ENCODE data around the gene TBRG4.

The TBRG4 gene

DNA sequence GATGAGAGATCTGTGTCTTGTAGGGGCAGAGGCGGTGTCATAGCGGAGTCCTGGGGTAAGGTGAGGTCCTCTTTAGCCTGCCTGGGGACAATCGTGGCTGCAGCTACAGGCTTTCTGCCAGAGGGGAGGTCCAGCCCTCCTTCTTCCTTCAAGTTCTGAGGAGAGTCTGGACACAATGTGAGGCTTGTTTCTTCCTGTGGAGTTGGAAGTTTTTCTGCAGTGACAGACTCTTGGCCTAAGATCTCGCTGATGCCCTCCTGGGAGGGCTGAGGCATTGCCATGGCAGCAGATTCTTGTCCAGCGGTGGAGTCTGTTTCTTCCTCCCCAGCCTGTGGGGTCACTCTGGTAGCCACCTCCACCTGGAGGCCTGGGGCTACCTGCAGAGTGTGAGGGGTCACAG, 27.2 kb downstream of the TBRG4 start:
- Histone ChIP-seq H3K27me3 (replicated peaks) (no peaks in the 10 kb centered on the region), H3K27ac (no peak overlapping the region), H3K4me3 (ENCODE audit: low read depth, low read length) (no peak overlapping the region), H3K36me3 (replicated peaks) (no peaks in the 10 kb centered on the region)
- in situ Hi-C loops (cut with HindIII; ENCODE audit: low pct_ligation_motif_present, low sequenced_read_pairs), result no loop called here
- TF ChIP-seq, protein P1, sequence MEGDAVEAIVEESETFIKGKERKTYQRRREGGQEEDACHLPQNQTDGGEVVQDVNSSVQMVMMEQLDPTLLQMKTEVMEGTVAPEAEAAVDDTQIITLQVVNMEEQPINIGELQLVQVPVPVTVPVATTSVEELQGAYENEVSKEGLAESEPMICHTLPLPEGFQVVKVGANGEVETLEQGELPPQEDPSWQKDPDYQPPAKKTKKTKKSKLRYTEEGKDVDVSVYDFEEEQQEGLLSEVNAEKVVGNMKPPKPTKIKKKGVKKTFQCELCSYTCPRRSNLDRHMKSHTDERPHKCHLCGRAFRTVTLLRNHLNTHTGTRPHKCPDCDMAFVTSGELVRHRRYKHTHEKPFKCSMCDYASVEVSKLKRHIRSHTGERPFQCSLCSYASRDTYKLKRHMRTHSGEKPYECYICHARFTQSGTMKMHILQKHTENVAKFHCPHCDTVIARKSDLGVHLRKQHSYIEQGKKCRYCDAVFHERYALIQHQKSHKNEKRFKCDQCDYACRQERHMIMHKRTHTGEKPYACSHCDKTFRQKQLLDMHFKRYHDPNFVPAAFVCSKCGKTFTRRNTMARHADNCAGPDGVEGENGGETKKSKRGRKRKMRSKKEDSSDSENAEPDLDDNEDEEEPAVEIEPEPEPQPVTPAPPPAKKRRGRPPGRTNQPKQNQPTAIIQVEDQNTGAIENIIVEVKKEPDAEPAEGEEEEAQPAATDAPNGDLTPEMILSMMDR (IDR thresholded peaks at IDR 0.05; ENCODE audit: low read depth, low read length, missing control alignments), result no peak
- DNase-seq, result no peak

DNA sequence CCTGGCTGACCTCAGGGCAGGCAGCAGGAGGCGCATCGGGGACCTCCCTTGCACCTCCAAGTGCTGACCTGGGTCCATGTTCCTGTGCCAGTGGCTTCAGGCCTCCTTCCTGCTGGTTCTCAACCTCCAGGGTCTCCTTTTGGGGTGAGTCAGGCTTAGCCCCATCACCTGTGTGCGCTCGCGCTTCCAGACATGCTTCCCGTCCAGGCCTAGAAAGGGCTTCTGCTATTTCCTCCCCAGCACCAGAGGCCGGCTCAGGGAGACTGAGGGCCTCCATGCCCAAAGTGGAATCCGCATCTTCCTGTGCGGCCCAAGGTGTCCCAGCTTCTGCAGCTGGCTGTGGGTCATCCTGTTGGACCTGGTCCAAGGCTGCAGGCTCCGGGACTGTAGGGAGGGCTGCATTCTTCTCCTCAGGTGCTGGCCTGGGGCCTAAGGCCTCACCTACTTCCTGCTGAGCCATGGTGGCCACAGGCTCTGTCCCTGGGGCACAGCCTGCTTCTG, 28.6 kb downstream of the TBRG4 start:
- no peak for DNase-seq
- Histone ChIP-seq H3K27me3 (replicated peaks) (no peaks in the 10 kb centered on the region), H3K27ac (no peak overlapping the region), H3K4me3 (ENCODE audit: low read depth, low read length) (no peak overlapping the region), H3K36me3 (replicated peaks) (peaks cover 3% of the 10 kb centered on the region)
- in situ Hi-C loops (cut with HindIII; ENCODE audit: low pct_ligation_motif_present, low sequenced_read_pairs), result no loop called here
- TF ChIP-seq, protein P1 (IDR thresholded peaks at IDR 0.05; ENCODE audit: low read depth, low read length, missing control alignments), result no peak

DNA sequence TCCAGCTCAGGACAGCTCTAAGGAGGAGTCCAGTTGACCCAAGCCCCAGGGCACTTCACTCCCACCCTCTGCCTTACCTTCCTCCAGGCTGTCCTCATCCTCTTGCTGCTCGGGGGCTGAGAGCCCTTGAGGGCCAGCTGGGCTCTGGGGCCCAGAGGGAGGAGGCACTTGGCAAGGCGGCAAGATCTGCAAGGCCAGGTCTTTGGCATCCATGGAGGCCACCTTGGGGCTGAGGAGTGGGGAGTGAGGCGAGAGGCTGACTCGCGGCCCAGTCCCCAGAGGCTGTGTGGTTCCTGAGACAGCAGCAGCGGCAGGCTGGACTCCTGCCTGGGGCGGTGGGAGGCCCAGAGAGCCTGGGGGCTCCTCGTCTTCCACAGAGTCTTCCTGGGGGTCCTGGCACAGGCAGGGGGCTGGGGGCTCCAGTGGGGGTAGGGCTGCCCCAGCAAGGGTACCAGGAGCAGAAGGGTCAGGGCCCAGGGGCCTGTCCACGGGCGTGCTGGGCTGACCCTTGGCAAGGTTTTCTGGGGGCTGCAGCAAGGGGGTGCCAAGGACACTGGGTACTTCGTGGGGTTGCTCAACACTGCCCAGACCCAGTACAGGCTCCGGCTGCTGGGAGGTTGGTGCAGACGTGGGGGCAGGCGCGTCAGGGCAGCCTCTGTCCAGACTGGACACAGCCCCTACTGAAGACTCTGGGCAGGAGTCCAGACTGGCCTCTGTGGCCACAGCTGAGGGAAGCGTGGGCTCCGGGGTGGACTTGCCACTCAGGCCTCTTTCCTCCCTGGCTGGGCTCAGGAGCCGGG, 29.3 kb downstream of the TBRG4 start:
- in situ Hi-C loops (cut with HindIII; ENCODE audit: low pct_ligation_motif_present, low sequenced_read_pairs), result no loop called here
- Histone ChIP-seq H3K27ac (no peak overlapping the region), H3K4me3 (ENCODE audit: low read depth, low read length) (no peak overlapping the region), H3K27me3 (replicated peaks) (no peaks in the 10 kb centered on the region), H3K36me3 (replicated peaks) (peaks cover 5% of the 10 kb centered on the region)
- DNase-seq, result no peak
- TF ChIP-seq, protein P1 (IDR thresholded peaks at IDR 0.05; ENCODE audit: low read depth, low read length, missing control alignments), result no peak

DNA sequence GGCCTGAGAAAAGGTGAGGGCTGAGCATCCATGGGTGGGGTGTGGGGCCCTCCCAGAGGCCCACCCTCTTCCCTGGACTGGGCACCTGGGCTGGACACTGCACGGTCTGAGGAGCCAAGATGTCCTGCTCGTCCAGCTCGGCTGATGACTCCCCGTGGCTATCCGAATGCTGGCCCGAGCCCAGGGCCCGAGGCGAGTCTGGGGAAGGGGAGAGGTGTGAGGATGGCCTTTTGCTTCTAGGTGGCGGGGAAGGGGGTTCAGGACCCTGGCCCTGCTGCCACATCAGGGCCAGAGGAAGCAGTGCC, 29.9 kb downstream of the TBRG4 start:
- no peak for DNase-seq
- in situ Hi-C loops (cut with HindIII; ENCODE audit: low pct_ligation_motif_present, low sequenced_read_pairs), result no loop called here
- H3K36me3 ChIP-seq (replicated peaks), result peaks cover 10% of the 10 kb centered on the region
- H3K27me3 ChIP-seq (replicated peaks), result no peaks in the 10 kb centered on the region
- H3K4me3 ChIP-seq (ENCODE audit: low read depth, low read length), result no peak overlapping the region
- TF ChIP-seq, protein P1 (IDR thresholded peaks at IDR 0.05; ENCODE audit: low read depth, low read length, missing control alignments), result no peak
- no peak overlapping the region for H3K27ac ChIP-seq

DNA sequence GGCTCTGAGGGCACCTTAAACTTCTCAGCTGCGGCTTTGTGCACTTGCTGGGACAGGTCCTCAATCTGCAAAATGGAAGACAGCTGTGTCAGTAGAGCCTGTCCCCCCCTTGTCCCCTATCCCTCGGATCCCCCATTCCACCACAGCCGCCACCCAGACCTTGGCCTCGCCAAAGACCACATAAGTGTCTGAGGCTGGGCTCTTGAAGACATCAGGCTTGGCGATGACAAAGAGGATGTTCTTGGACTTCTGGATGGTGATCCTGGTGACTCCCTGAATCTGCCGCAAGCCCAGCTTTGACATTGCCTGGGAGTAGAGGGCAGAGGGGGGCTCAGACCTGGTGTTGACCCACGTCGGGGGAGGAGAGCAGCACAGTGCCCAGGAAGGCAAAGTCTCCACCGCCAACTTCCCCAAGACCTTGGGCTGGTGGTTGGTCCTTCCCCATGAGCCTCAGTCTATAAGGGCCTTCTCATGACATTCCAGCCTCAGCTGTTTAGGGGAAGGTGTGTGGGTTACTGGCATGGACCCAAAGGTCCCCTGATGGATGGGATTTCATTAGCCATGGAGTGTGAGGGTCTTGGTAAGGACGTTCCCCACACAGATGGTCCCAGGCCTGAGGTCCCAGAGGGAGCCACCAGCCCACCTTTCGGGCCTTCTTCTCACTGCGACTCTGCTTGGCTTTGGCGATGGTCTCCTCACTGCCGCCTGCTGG, 30.4 kb downstream of the TBRG4 start:
- no peak overlapping the region for H3K27ac ChIP-seq

More for the DNA sequence above, 30.4 kb downstream of the TBRG4 start:
- in situ Hi-C loops (cut with HindIII; ENCODE audit: low pct_ligation_motif_present, low sequenced_read_pairs), result no loop called here
- no peak for DNase-seq
- Histone ChIP-seq H3K27me3 (replicated peaks) (no peaks in the 10 kb centered on the region), H3K4me3 (ENCODE audit: low read depth, low read length) (no peak overlapping the region), H3K36me3 (replicated peaks) (peaks cover 13% of the 10 kb centered on the region)
- TF ChIP-seq, protein P1 (IDR thresholded peaks at IDR 0.05; ENCODE audit: low read depth, low read length, missing control alignments), result no peak

Measured in brain microvascular endothelial cell (primary cell).